HG02970 (cell line): Measurements from ENCODE around the gene STATH.
"Not testable (repeated sequence)": the region's sequence is repeated elsewhere in the genome, so short reads cannot be mapped to it uniquely, and the experiment has no call there.

ENCODE experiments used
- ATAC-seq: cut with Tn5 transposase; IDR thresholded peaks from one replicate; pipeline ENCODE4 v1.9.1; 2021; ENCODE audit warnings: mild to moderate bottlenecking, moderate library complexity, moderate number of reproducible peaks; ENCODE audit not compliant: unreplicated experiment, low FRiP score

STATH gene

GRCh38 chr4:69995526-69996016, at the start of gene STATH:
Gene STATH (plus strand): TSS chr4:69995966. CDS start chr4:69998438, 2,472 bp downstream.
- ATAC-seq, result no peak

- no peak for ATAC-seq
These were observed 44.2 kb upstream of the STATH start for GRCh38 chr4:69951602-69952001.

- ATAC-seq, result no peak
These were observed 38.6 kb upstream of the STATH start for GRCh38 chr4:69957209-69957608.

GRCh38 chr4:69965628-69966027, 30.1 kb upstream of the STATH start, which contains the start of gene CSN2:
Gene CSN2 (minus strand): TSS chr4:69965728. CDS start chr4:69960995, 4,733 bp downstream.
- no peak for ATAC-seq

- no peak for ATAC-seq
These were observed 25.7 kb upstream of the STATH start for GRCh38 chr4:69970071-69970470.

- ATAC-seq, result no peak
These were observed 21.1 kb upstream of the STATH start for GRCh38 chr4:69974631-69975030.

GRCh38 chr4:69977582-69977981, 18.2 kb upstream of the STATH start:
- no peak for ATAC-seq

GRCh38 chr4:69984030-69984443, 11.7 kb upstream of the STATH start:
- ATAC-seq, result no peak

- no peak for ATAC-seq
These were observed 9.1 kb upstream of the STATH start for GRCh38 chr4:69986663-69987062.

GRCh38 chr4:69991016-69991415, 4.8 kb upstream of the STATH start:
- ATAC-seq, result no peak

- ATAC-seq, result no peak
These were observed 984 bp upstream of the STATH start for GRCh38 chr4:69994782-69995181.

GRCh38 chr4:69999420-69999819, 3.7 kb downstream of the STATH start:
- no peak for ATAC-seq

GRCh38 chr4:70000711-70001110, 4.9 kb downstream of the STATH start:
- no peak for ATAC-seq

GRCh38 chr4:70002507-70002906, 6.7 kb downstream of the STATH start:
- no peak for ATAC-seq

GRCh38 chr4:70008771-70009170, 13.0 kb downstream of the STATH start:
- no peak for ATAC-seq

GRCh38 chr4:70019006-70019405, 23.2 kb downstream of the STATH start:
- ATAC-seq, result not testable (repeated sequence)

GRCh38 chr4:70023218-70023617, 27.5 kb downstream of the STATH start:
- ATAC-seq, result no peak

- no peak for ATAC-seq
These were observed 31.2 kb downstream of the STATH start for GRCh38 chr4:70027011-70027410.

- not testable (repeated sequence) for ATAC-seq
These were observed 32.4 kb downstream of the STATH start, which contains the start of gene HTN3 for GRCh38 chr4:70028159-70028558. Gene HTN3 (plus strand): TSS chr4:70028459. CDS start chr4:70030741, 2,282 bp downstream.

- ATAC-seq, result not testable (repeated sequence)
These were observed 41.8 kb downstream of the STATH start for GRCh38 chr4:70037559-70037958.

GRCh38 chr4:70039928-70040327, 44.2 kb downstream of the STATH start:
- not testable (repeated sequence) for ATAC-seq

GRCh38 chr4:70041652-70042286, 46.0 kb downstream of the STATH start:
- ATAC-seq, result no peak
